PC-9 (cell line): Measurements from ENCODE around the gene KIR3DL1.

Experiments
- CTCF ChIP-seq: fragments of 200-600 bp; sonication (generic); conservative IDR thresholded peaks from 2 replicates; pipeline ENCODE4 v1.6.1; 2017; ENCODE audit warnings: mixed run types, antibody characterized with exemption, mild to moderate bottlenecking, moderate library complexity
- EZH2 ChIP-seq: fragments of 200-600 bp; sonication (generic); IDR thresholded peaks from 2 replicates; pipeline ENCODE4 v1.8.0; 2017; ENCODE audit warnings: antibody characterized with exemption, low read depth

GRCh38 chr19:54817670-54818536, 1.6 kb downstream of the KIR3DL1 start:
- no peak for TF ChIP-seq CTCF
- no peak for TF ChIP-seq EZH2
